Stomach (tissue), 9 donors: ENCODE results near the gene NOL12. TPM values are rescaled to one million over a fixed set of nuclear protein-coding genes. Genes with fewer than 3 reads are reported as not detected.

Experiments
- DNase-seq, 2 donors: peaks; one replicate each; pipeline versions ENCODE4 v3.0.0 to v3.0.0-alpha.2; 2013 to 2019
- H3K27ac ChIP-seq, 5 donors: fragments of 200-600 bp in 4 of 5; sonication (generic) in 4 of 5; one replicate each; pipeline ENCODE4 v1.5.1; 2013 to 2019; ENCODE audit warnings: mild to moderate bottlenecking in 1 of 5, moderate library complexity in 1 of 5
- H3K27me3 ChIP-seq, 3 donors: fragments of 200-600 bp; sonication (generic); one replicate each; pipeline ENCODE4 v1.5.1; 2017 to 2019; ENCODE audit warnings: mixed run types in 1 of 3
- H3K36me3 ChIP-seq, 4 donors: fragments of 200-600 bp; sonication (generic); 1 replicate in 3 of 4; 2 replicates in 1 of 4; pipeline ENCODE4 v1.5.1; 2016 to 2019
- H3K4me1 ChIP-seq, 4 donors: fragments of 200-600 bp; sonication (generic); one replicate each; pipeline ENCODE4 v1.5.1; 2016 to 2019
- H3K4me3 ChIP-seq, 4 donors: fragments of 200-600 bp; sonication (generic) in 3 of 4; one replicate each; pipeline ENCODE4 v1.5.1; 2016 to 2019; ENCODE audit warnings: mild to moderate bottlenecking in 1 of 4
- H3K9me3 ChIP-seq, 4 donors: fragments of 200-600 bp; sonication (generic); one replicate each; pipeline ENCODE4 v1.5.1; 2016 to 2019
- CTCF ChIP-seq, 7 experiments: fragments of 450-650 bp in 4 of 7; fragments of 200-600 bp in 3 of 7; sonication (generic) in 3 of 7; IDR thresholded peaks; one replicate each; pipeline ENCODE4 v1.5.1; 2016 to 2019; ENCODE audit warnings: antibody characterized with exemption in 7 of 7, control low read depth in 2 of 7, mild to moderate bottlenecking in 1 of 7
- EP300 ChIP-seq: sonication (generic); formaldehyde crosslinking; IDR thresholded peaks from one replicate; pipeline ENCODE4 v1.6.1; 2017; ENCODE audit warnings: antibody characterized with exemption
- POLR2A ChIP-seq, 4 donors: fragments of 450-650 bp; IDR thresholded peaks; one replicate each; pipeline ENCODE4 v1.6.1; 2016; ENCODE audit warnings: antibody characterized with exemption in 4 of 4, control low read depth in 2 of 4, mild to moderate bottlenecking in 1 of 4, moderate library complexity in 1 of 4
- POLR2AphosphoS5 ChIP-seq, 3 donors: sonication (generic); formaldehyde crosslinking; IDR thresholded peaks; one replicate each; pipeline ENCODE4 v1.6.1; 2016; ENCODE audit warnings: antibody characterized with exemption in 3 of 3
- WGBS, 5 donors: extraction: QIAGEN DNeasy Blood & Tissue Kit in 3 of 5; methylation state at CpG; one replicate each; pipeline versions ENCODE4 v1.1.5 to v1.1.7; 2013 to 2018; 5-methylcytosine and 5-hydroxymethylcytosine counted together
- intact Hi-C: fragments of 100-400 bp; cut with DNase I; formaldehyde crosslinking; loops from one replicate; pipeline ENCODE4 v1.15.1; 2023; ENCODE audit warnings: low total_unique reads
- polyA plus RNA-seq, 3 donors: library from polyadenylated mRNA; stranded (reverse); fragments of 200-250 nt; gene quantifications; one replicate each; pipeline ENCODE4 v1.2.3, GENCODE V29; 2013
- total RNA-seq, 5 donors: library from RNA; depleted of rRNA; stranded (reverse); fragments of >200 nt; gene quantifications; one replicate each; pipeline versions ENCODE4 v1.1.0 to v1.2.3, GENCODE V29; 2014 to 2016
- donor health status: healthy with polysubstance abuse.
- donor health status: Bipolar disorder and iron deficiency.
- donor health status: healthy.

Gene NOL12
- total and polyA plus RNA-seq, 8 donors, result 9.3 to 64.6 (median 35.3) TPM

- 5 to 11% (median 6%) methylated on average over 6 of the region's 6 CpGs for WGBS, 5 donors
- Histone ChIP-seq H3K27me3 (no peaks in the 10 kb centered on the region), H3K4me1 (peaks cover 32 to 43% (median 38%) of the 10 kb centered on the region in 4 donors), H3K27ac (peak overlapping the region in 4 of 5 donors; percentile 75 to 88 (median 88)), H3K4me3 (peak overlapping the region; percentile 65 to 94 (median 69)), H3K36me3 (peaks cover 3 to 20% (median 14%) of the 10 kb centered on the region in 4 donors), H3K9me3 (no peaks in the 10 kb centered on the region)
- no peak for TF ChIP-seq EP300
- TF ChIP-seq POLR2A (IDR thresholded peaks at IDR 0.05), result no peak
- no peak for TF ChIP-seq CTCF (IDR thresholded peaks at IDR 0.05)
- TF ChIP-seq POLR2AphosphoS5 (IDR thresholded peaks at IDR 0.05), result no peak
- DNase-seq, result peak in 1 of 2 donors; percentile 48
- intact Hi-C loops, result no loop called here
These were observed 28.5 kb upstream of the NOL12 start for GRCh38 chr22:37657590-37658132.

GRCh38 chr22:37658133-37659065, 27.7 kb upstream of the NOL12 start, which contains the start of gene PDXP:
TSS of gene PDXP (plus strand) at chr22:37658723. CDS start at chr22:37658783, 60 bp downstream.
- WGBS, 5 donors, result 0 to 1% (median 0%) methylated on average over 20 to 101 of the region's 101 CpGs
- H3K27me3 ChIP-seq, result no peaks in the 10 kb centered on the region
- peak; percentile 99 to 100 for DNase-seq
- H3K27ac ChIP-seq, result peak within 1 kb of the TSS; percentile 75 to 88 (median 87)
- peaks cover 2 to 12% (median 8%) of the 10 kb centered on the region in 4 donors for H3K36me3 ChIP-seq
- TF ChIP-seq POLR2A (IDR thresholded peaks at IDR 0.05), result no peak
- no peak for TF ChIP-seq EP300
- peak; percentile 44 to 83 (median 74) for TF ChIP-seq POLR2AphosphoS5 (IDR thresholded peaks at IDR 0.05)
- no peak for TF ChIP-seq CTCF (IDR thresholded peaks at IDR 0.05)
- H3K4me1 ChIP-seq, result peaks cover 32 to 48% (median 40%) of the 10 kb centered on the region in 4 donors
- H3K9me3 ChIP-seq, result no peaks in the 10 kb centered on the region
- intact Hi-C loops, result no loop called here
- H3K4me3 ChIP-seq, result peak within 1 kb of the TSS; percentile 65 to 94 (median 69)

GRCh38 chr22:37659066-37659896, 26.9 kb upstream of the NOL12 start:
- no peak for TF ChIP-seq POLR2A (IDR thresholded peaks at IDR 0.05)
- TF ChIP-seq EP300, result no peak
- TF ChIP-seq POLR2AphosphoS5 (IDR thresholded peaks at IDR 0.05), result no peak
- TF ChIP-seq CTCF (IDR thresholded peaks at IDR 0.05), result no peak
- peak overlapping the region; percentile 58 to 88 (median 76) for H3K27ac ChIP-seq
- peaks cover 32 to 54% (median 40%) of the 10 kb centered on the region in 4 donors for H3K4me1 ChIP-seq
- H3K27me3 ChIP-seq, result no peaks in the 10 kb centered on the region
- H3K9me3 ChIP-seq, result no peaks in the 10 kb centered on the region
- intact Hi-C loops, result no loop called here
- peaks cover 0 to 3% (median 0%) of the 10 kb centered on the region in 4 donors for H3K36me3 ChIP-seq
- peak overlapping the region; percentile 65 to 94 (median 69) for H3K4me3 ChIP-seq
- DNase-seq, result peak in 1 of 2 donors; percentile 70
- WGBS, 5 donors, result 1 to 8% (median 2%) methylated on average over 12 to 68 of the region's 68 CpGs
